Caki2 (cell line): ENCODE results near the gene VPS41. TPM values are rescaled to one million over a fixed set of nuclear protein-coding genes. Genes with fewer than 3 reads are reported as not detected.
"Not testable (repeated sequence)": the region's sequence is repeated elsewhere in the genome, so short reads cannot be mapped to it uniquely, and the experiment has no call there.

Experiments
- DNase-seq: peaks from one replicate; pipeline ENCODE4 v3.0.0-alpha.2; 2015; ENCODE audit warnings: low read depth
- in situ Hi-C: cut with HindIII; loops from 2 replicates; pipeline ENCODE4 v1.10.0; 2016; ENCODE audit warnings: low sequenced_read_pairs, low pct_unique_long_range_greater_than_20kb, mixed read lengths
- total RNA-seq: library from RNA; depleted of rRNA; stranded (reverse); fragments of >200 nt; shearing (Covaris generic); gene quantifications from 2 replicates; pipeline ENCODE4 v1.2.3, GENCODE V29; 2014; ENCODE audit warnings: low replicate concordance

VPS41 gene
- total RNA-seq, 1 experiment from 2014 or later: 30.3 TPM

- DNase-seq: no peak
- in situ Hi-C loops: no loop called here
Observed at GRCh38 chr7:38872202-38872601, 36.8 kb downstream of the VPS41 start.

GRCh38 chr7:38870147-38870546, 38.8 kb downstream of the VPS41 start:
- DNase-seq: no peak
- in situ Hi-C loops: no loop called here

- DNase-seq: peak; percentile 64
Observed at GRCh38 chr7:38863601-38864291, 45.2 kb downstream of the VPS41 start.

GRCh38 chr7:38862666-38863065, 46.3 kb downstream of the VPS41 start:
- in situ Hi-C loops: no loop called here

More at GRCh38 chr7:38863601-38864291, 45.2 kb downstream of the VPS41 start:
- in situ Hi-C loops: no loop called here

GRCh38 chr7:38858259-38858884, 50.6 kb downstream of the VPS41 start:
- in situ Hi-C loops: no loop called here
- DNase-seq: no peak

More at GRCh38 chr7:38862666-38863065, 46.3 kb downstream of the VPS41 start:
- no peak for DNase-seq

DNA sequence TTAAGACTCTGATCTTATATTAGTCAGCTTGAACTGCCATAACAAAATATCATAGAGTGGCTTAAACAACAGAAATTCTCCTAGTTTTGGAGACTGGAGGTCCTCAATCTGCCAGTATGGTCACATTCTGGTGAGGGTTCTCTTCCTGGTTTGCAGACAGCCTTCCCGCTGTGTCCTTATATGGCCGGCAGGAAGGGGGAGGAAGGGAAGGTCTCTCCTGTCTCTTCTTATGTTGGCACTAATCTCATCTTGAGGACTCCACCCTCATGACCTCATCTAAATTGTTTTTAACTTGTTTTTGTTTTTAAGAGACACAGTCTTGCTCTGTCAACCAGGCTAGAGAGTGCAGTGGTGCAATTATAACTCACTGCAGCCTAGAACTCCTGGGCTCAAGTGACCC, 53.1 kb downstream of the VPS41 start:
- DNase-seq: no peak
- in situ Hi-C loops: no loop called here

- DNase-seq: no peak
- in situ Hi-C loops: no loop called here
Observed at GRCh38 chr7:38855386-38855785, 53.6 kb downstream of the VPS41 start.

- in situ Hi-C loops, DNase-seq: not testable (repeated sequence)
Observed at GRCh38 chr7:38854947-38855346, 54.0 kb downstream of the VPS41 start.

DNA sequence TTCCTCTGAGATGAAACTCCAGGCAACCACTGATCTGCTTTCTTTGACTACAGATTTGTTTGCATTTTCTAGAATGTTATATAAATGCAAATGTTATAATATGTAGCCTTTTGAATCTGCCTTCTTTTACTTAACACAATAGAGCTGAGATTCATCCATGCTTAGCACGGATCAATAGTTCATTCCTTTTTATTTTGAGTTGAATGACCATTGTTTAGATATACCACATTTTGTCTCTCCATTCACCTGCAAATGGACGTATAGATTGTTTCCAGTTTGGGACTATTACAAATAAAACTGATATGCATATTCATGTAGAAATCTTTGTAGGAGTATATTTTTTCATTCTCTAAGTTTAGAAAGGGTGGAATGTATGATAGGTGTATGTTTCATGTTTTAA, 57.7 kb downstream of the VPS41 start:
- DNase-seq: no peak
- in situ Hi-C loops: no loop called here

GRCh38 chr7:38846280-38846679, 62.7 kb downstream of the VPS41 start:
- peak; percentile 74 for DNase-seq
- in situ Hi-C loops: no loop called here

GRCh38 chr7:38844952-38845563, 63.9 kb downstream of the VPS41 start:
- in situ Hi-C loops: no loop called here
- no peak for DNase-seq

DNA sequence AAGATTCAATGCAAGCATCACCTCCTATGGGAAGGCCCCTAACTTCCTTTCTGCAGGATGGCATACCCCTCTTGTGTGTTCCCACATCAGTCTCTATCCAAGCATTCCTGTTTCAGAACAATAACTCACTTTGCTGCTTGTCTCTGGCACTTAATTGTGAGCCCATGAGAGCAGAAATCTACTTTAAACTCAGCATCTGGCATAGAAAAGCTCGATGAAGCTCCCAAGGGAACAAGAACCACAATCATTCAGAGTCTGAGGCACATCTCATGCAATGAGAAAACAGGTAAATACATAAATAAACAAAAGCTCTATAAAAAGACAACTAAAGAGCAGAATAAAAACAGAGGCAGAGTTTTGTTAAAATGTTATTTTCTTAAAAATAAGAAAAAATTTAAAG, 66.2 kb downstream of the VPS41 start:
- in situ Hi-C loops: no loop called here
- DNase-seq: no peak

- DNase-seq: peak; percentile 17
- in situ Hi-C loops: no loop called here
Observed at GRCh38 chr7:38840736-38841460, 68.1 kb downstream of the VPS41 start.

GRCh38 chr7:38839851-38840250, 69.1 kb downstream of the VPS41 start:
- in situ Hi-C loops: no loop called here
- DNase-seq: no peak

DNA sequence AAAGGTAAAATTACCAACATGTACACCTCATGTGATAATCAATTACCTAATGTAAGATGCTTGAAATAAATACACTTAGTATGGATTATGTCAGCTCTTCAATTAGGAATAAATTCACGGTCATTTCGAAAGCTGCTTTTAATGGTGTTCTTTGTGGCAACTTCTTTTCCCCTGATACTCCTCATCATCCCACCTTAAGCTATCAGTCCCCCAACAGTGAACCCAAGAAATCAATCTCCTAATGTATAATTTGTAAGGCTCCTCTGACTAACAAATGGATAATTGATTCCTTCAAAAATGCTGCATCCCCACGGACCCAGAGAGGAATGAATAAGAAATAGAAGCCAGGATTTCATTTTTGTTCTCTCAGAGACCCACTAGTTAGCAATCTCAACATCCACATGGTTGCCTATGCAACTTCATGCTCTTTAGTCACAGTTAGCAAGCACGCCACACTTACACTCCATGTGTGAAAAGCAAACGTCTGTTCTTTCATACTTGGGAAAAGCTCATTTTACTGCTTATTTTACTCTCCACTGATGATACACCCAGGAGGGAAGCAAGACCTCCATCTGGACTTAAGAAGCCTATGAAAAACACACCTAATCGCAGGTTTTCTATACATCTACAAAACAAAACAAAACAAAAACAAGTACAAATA, 70.1 kb downstream of the VPS41 start:
- in situ Hi-C loops: no loop called here
- no peak for DNase-seq

GRCh38 chr7:38834357-38834756, 74.6 kb downstream of the VPS41 start:
- in situ Hi-C loops: no loop called here
- no peak for DNase-seq

DNA sequence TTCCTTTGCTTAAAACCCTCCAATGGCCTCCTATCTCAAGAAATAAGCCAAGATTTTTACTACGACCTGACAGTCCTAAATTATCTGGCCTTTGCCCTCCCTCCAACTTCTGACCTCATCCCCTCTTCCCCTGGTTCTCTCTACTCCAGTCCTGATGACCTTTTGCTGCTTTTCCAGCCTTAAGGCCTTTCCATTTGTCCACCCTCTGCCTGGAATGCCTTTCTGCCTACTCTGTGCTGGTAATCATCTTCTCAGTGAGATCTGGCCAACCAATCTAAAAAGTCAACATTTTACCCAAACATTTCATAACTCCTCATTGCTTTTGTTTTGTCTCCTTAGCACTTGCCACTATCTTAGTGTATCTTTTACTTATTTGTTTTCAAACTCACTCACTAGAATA, 75.7 kb downstream of the VPS41 start:
- DNase-seq: no peak
- in situ Hi-C loops: no loop called here

- in situ Hi-C loops: no loop called here
- DNase-seq: no peak
Observed at GRCh38 chr7:38831259-38831996, 77.6 kb downstream of the VPS41 start.
